ENCODE data around the gene CCDC88B. TPM values are rescaled to one million over a fixed set of nuclear protein-coding genes. Genes with fewer than 3 reads are reported as not detected.

CCDC88B gene
- total and polyA plus RNA-seq, 2 donors = 2.6 to 10.2 TPM

GRCh38 chr11:64360448-64360921, 20.5 kb downstream of the CCDC88B start:
- no peak for DNase-seq (ENCODE audit: extremely low spot score)
- WGBS = 81% methylated on average over 13 of the region's 13 CpGs

GRCh38 chr11:64361659-64362058, 21.7 kb downstream of the CCDC88B start:
- peaks cover 7% of the 10 kb centered on the region for H3K36me3 ChIP-seq (ENCODE audit: insufficient read depth)
- 93% methylated on average over 18 of the region's 18 CpGs for WGBS
- no peak overlapping the region for H3K4me3 ChIP-seq (ENCODE audit: low read depth, low read length)
- DNase-seq (ENCODE audit: extremely low spot score) = no peak
- H3K4me1 ChIP-seq (ENCODE audit: insufficient read depth) = peaks cover 5% of the 10 kb centered on the region
- no peak overlapping the region for H3K27ac ChIP-seq (ENCODE audit: low read depth)

More at GRCh38 chr11:64360448-64360921, 20.5 kb downstream of the CCDC88B start:
- H3K36me3 ChIP-seq (ENCODE audit: insufficient read depth) = peaks cover 7% of the 10 kb centered on the region
- no peak overlapping the region for H3K27ac ChIP-seq (ENCODE audit: low read depth)
- H3K4me1 ChIP-seq (ENCODE audit: insufficient read depth) = peaks cover 5% of the 10 kb centered on the region
- no peak overlapping the region for H3K4me3 ChIP-seq (ENCODE audit: low read depth, low read length)

- Histone ChIP-seq H3K4me1 (ENCODE audit: insufficient read depth) (peaks cover 5% of the 10 kb centered on the region), H3K4me3 (ENCODE audit: low read depth, low read length) (no peak overlapping the region), H3K36me3 (ENCODE audit: insufficient read depth) (peaks cover 7% of the 10 kb centered on the region), H3K27ac (ENCODE audit: low read depth) (no peak overlapping the region)
- no peak for DNase-seq (ENCODE audit: extremely low spot score)
- WGBS = 93% methylated on average over 10 of the region's 10 CpGs
These were observed 22.3 kb downstream of the CCDC88B start for GRCh38 chr11:64362339-64362738.

GRCh38 chr11:64364435-64364834, 24.4 kb downstream of the CCDC88B start:
- peaks cover 10% of the 10 kb centered on the region for H3K36me3 ChIP-seq (ENCODE audit: insufficient read depth)
- no peaks in the 10 kb centered on the region for H3K4me1 ChIP-seq (ENCODE audit: insufficient read depth)
- no peak overlapping the region for H3K27ac ChIP-seq (ENCODE audit: low read depth)
- no peak overlapping the region for H3K4me3 ChIP-seq (ENCODE audit: low read depth, low read length)
- WGBS = 92% methylated on average over 6 of the region's 6 CpGs
- DNase-seq (ENCODE audit: extremely low spot score) = no peak

GRCh38 chr11:64364911-64365310, 24.9 kb downstream of the CCDC88B start:
- 90% methylated on average over 4 of the region's 4 CpGs for WGBS
- Histone ChIP-seq H3K4me1 (ENCODE audit: insufficient read depth) (no peaks in the 10 kb centered on the region), H3K4me3 (ENCODE audit: low read depth, low read length) (no peak overlapping the region), H3K36me3 (ENCODE audit: insufficient read depth) (peaks cover 10% of the 10 kb centered on the region), H3K27ac (ENCODE audit: low read depth) (no peak overlapping the region)
- no peak for DNase-seq (ENCODE audit: extremely low spot score)

- no peak for DNase-seq (ENCODE audit: extremely low spot score)
- H3K4me3 ChIP-seq (ENCODE audit: low read depth, low read length) = no peak overlapping the region
- 92% methylated on average over 1 of the region's 1 CpG for WGBS
- H3K36me3 ChIP-seq (ENCODE audit: insufficient read depth) = peaks cover 9% of the 10 kb centered on the region
- H3K27ac ChIP-seq (ENCODE audit: low read depth) = no peak overlapping the region
- no peaks in the 10 kb centered on the region for H3K4me1 ChIP-seq (ENCODE audit: insufficient read depth)
These were observed 26.7 kb downstream of the CCDC88B start for GRCh38 chr11:64366751-64367150.

GRCh38 chr11:64367931-64368672, 28.1 kb downstream of the CCDC88B start:
- Histone ChIP-seq H3K36me3 (ENCODE audit: insufficient read depth) (peaks cover 4% of the 10 kb centered on the region), H3K4me1 (ENCODE audit: insufficient read depth) (no peaks in the 10 kb centered on the region), H3K4me3 (ENCODE audit: low read depth, low read length) (no peak overlapping the region), H3K27ac (ENCODE audit: low read depth) (no peak overlapping the region)
- 84% methylated on average over 46 of the region's 46 CpGs for WGBS
- no peak for DNase-seq (ENCODE audit: extremely low spot score)

GRCh38 chr11:64368673-64369074, 28.7 kb downstream of the CCDC88B start:
- Histone ChIP-seq H3K36me3 (ENCODE audit: insufficient read depth) (peaks cover 4% of the 10 kb centered on the region), H3K27ac (ENCODE audit: low read depth) (no peak overlapping the region), H3K4me1 (ENCODE audit: insufficient read depth) (no peaks in the 10 kb centered on the region), H3K4me3 (ENCODE audit: low read depth, low read length) (no peak overlapping the region)
- DNase-seq (ENCODE audit: extremely low spot score) = no peak
- WGBS = 86% methylated on average over 28 of the region's 28 CpGs

- H3K36me3 ChIP-seq (ENCODE audit: insufficient read depth) = peaks cover 4% of the 10 kb centered on the region
- WGBS = 86% methylated on average over 82 of the region's 82 CpGs
- H3K4me1 ChIP-seq (ENCODE audit: insufficient read depth) = no peaks in the 10 kb centered on the region
- no peak for DNase-seq (ENCODE audit: extremely low spot score)
- no peak overlapping the region for H3K27ac ChIP-seq (ENCODE audit: low read depth)
- H3K4me3 ChIP-seq (ENCODE audit: low read depth, low read length) = no peak overlapping the region
These were observed 29.7 kb downstream of the CCDC88B start for GRCh38 chr11:64369440-64370421.

GRCh38 chr11:64371201-64371600, 31.2 kb downstream of the CCDC88B start:
- no peak for DNase-seq (ENCODE audit: extremely low spot score)
- Histone ChIP-seq H3K27ac (ENCODE audit: low read depth) (no peak overlapping the region), H3K36me3 (ENCODE audit: insufficient read depth) (peaks cover 4% of the 10 kb centered on the region), H3K4me1 (ENCODE audit: insufficient read depth) (no peaks in the 10 kb centered on the region), H3K4me3 (ENCODE audit: low read depth, low read length) (no peak overlapping the region)
- WGBS = 82% methylated on average over 22 of the region's 22 CpGs

- Histone ChIP-seq H3K36me3 (ENCODE audit: insufficient read depth) (peaks cover 4% of the 10 kb centered on the region), H3K27ac (ENCODE audit: low read depth) (no peak overlapping the region), H3K4me1 (ENCODE audit: insufficient read depth) (no peaks in the 10 kb centered on the region), H3K4me3 (ENCODE audit: low read depth, low read length) (no peak overlapping the region)
- no peak for DNase-seq (ENCODE audit: extremely low spot score)
- WGBS = 68% methylated on average over 6 of the region's 6 CpGs
These were observed 32.0 kb downstream of the CCDC88B start for GRCh38 chr11:64372021-64372420.

- no peak overlapping the region for H3K4me3 ChIP-seq (ENCODE audit: low read depth, low read length)
- H3K27ac ChIP-seq (ENCODE audit: low read depth) = no peak overlapping the region
- no peak for DNase-seq (ENCODE audit: extremely low spot score)
- H3K36me3 ChIP-seq (ENCODE audit: insufficient read depth) = peaks cover 4% of the 10 kb centered on the region
- WGBS = 56% methylated on average over 18 of the region's 18 CpGs
- no peaks in the 10 kb centered on the region for H3K4me1 ChIP-seq (ENCODE audit: insufficient read depth)
These were observed 33.0 kb downstream of the CCDC88B start for GRCh38 chr11:64372802-64373597.

GRCh38 chr11:64373598-64373974, 33.6 kb downstream of the CCDC88B start:
- H3K4me3 ChIP-seq (ENCODE audit: low read depth, low read length) = no peak overlapping the region
- WGBS = 77% methylated on average over 5 of the region's 5 CpGs

More at GRCh38 chr11:64373598-64373974, 33.6 kb downstream of the CCDC88B start:
- Histone ChIP-seq H3K36me3 (ENCODE audit: insufficient read depth) (peaks cover 2% of the 10 kb centered on the region), H3K27ac (ENCODE audit: low read depth) (no peak overlapping the region), H3K4me1 (ENCODE audit: insufficient read depth) (no peaks in the 10 kb centered on the region)
- no peak for DNase-seq (ENCODE audit: extremely low spot score)

Measured in urinary bladder (tissue), 4 donors.